Inflammatory macrophage (primary cell): ENCODE results near the gene MINPP1.
A peak's percentile ranks its signal among the peaks of the same experiment; 100 is the strongest.
"Not testable (repeated sequence)": the region's sequence is repeated elsewhere in the genome, so short reads cannot be mapped to it uniquely, and the experiment has no call there.

Experiments
- DNase-seq, 2 donors: peaks; one replicate each; pipeline ENCODE4 v3.0.0-alpha.2; 2020 to 2022
- total RNA-seq, 18 experiments: gene quantifications; one replicate each; lab custom pipeline; 2026; ENCODE audit warnings: mixed read lengths in 6 of 18, inconsistent platforms in 2 of 18; lab: John Stamatoyannopoulos, UW

The MINPP1 gene
- 11.1 to 35.4 (median 25.8) reads per million in 18 experiments for total RNA-seq

GRCh38 chr10:87504640-87505365 lies at the start of gene MINPP1:
Gene MINPP1 (plus strand): TSS chr10:87504893. CDS start chr10:87504916, 23 bp downstream.
- peak; percentile 90 to 96 for DNase-seq

- DNase-seq = not testable (repeated sequence)
Measured at GRCh38 chr10:87456586-87457220, 48.0 kb upstream of the MINPP1 start.

GRCh38 chr10:87461751-87462150 lies 42.9 kb upstream of the MINPP1 start:
- DNase-seq = not testable (repeated sequence)

- DNase-seq = not testable (repeated sequence)
Measured at GRCh38 chr10:87466849-87467248, 37.8 kb upstream of the MINPP1 start.

- DNase-seq = not testable (repeated sequence)
Measured at GRCh38 chr10:87488733-87489132, 16.0 kb upstream of the MINPP1 start.

GRCh38 chr10:87490285-87490684 lies 14.4 kb upstream of the MINPP1 start:
- DNase-seq = not testable (repeated sequence)

- DNase-seq = not testable (repeated sequence)
Measured at GRCh38 chr10:87492450-87492849, 12.2 kb upstream of the MINPP1 start.

GRCh38 chr10:87495446-87495845 lies 9.2 kb upstream of the MINPP1 start:
- not testable (repeated sequence) for DNase-seq

- DNase-seq = not testable (repeated sequence)
Measured at GRCh38 chr10:87497386-87497785, 7.3 kb upstream of the MINPP1 start.

- DNase-seq = not testable (repeated sequence)
Measured at GRCh38 chr10:87498106-87498789, 6.4 kb upstream of the MINPP1 start.

- no peak for DNase-seq
Measured at GRCh38 chr10:87500646-87501048, 4.0 kb upstream of the MINPP1 start.

GRCh38 chr10:87503401-87503800 lies 1.3 kb upstream of the MINPP1 start:
- DNase-seq = no peak

GRCh38 chr10:87503886-87504285 lies 807 bp upstream of the MINPP1 start:
- no peak for DNase-seq

GRCh38 chr10:87504307-87504639 lies 420 bp upstream of the MINPP1 start:
- no peak for DNase-seq

GRCh38 chr10:87505366-87506111 lies 846 bp downstream of the MINPP1 start:
- peak; percentile 29 to 57 for DNase-seq

- DNase-seq = no peak
Measured at GRCh38 chr10:87506956-87507355, 2.3 kb downstream of the MINPP1 start.

- no peak for DNase-seq
Measured at GRCh38 chr10:87507879-87508483, 3.3 kb downstream of the MINPP1 start.

GRCh38 chr10:87508837-87509236 lies 4.1 kb downstream of the MINPP1 start:
- no peak for DNase-seq

- no peak for DNase-seq
Measured at GRCh38 chr10:87510025-87510424, 5.3 kb downstream of the MINPP1 start.

- no peak for DNase-seq
Measured at GRCh38 chr10:87511526-87511925, 6.8 kb downstream of the MINPP1 start.

- DNase-seq = no peak
Measured at GRCh38 chr10:87518937-87519336, 14.2 kb downstream of the MINPP1 start.

- no peak for DNase-seq
Measured at GRCh38 chr10:87519582-87519981, 14.9 kb downstream of the MINPP1 start.
